NCI-H1417 treated with DMSO at 0.1 percent for 48 hours (cell line): ENCODE measurements around the gene IFFO2.
A peak's percentile ranks its signal among the peaks of the same experiment; 100 is the strongest.

Source experiments
- DNase-seq: peaks from one replicate; lab custom pipeline; 2025; lab: John Stamatoyannopoulos, UW

The IFFO2 gene

DNA sequence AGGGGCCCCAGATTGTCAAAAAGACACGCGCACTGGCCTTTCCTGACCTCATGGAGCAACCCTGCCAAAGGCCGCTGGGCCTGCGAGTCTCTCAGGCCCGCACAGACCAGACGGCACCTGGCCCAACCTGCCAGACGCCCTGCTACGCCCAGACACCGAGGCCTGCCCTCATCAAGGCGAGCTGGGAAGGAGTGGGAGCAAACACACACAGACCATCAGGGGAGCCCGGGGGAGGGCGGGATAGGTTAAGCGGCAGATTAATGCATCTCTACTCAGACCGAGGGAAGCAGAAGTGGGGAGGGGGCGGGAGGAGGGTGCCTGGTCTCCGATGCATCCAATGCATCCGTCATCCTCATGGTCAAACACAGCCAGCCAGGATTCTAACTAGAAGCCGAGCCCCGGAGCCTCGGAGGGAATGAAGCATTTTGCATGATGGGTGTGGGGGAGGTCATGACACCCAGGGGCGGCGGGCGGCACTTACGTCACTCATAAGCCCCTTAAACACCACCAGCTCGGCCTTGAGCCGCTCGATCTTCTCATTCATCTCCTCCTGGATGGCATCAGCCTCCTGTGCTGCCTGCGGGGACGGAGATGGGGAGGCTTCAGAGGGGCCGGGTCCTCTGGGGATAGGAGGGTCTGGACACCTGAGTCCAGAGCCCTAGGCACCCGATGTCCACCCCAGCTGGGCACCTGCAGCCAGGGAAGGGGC, 37.1 kb downstream of the IFFO2 start:
- no peak for DNase-seq

DNA sequence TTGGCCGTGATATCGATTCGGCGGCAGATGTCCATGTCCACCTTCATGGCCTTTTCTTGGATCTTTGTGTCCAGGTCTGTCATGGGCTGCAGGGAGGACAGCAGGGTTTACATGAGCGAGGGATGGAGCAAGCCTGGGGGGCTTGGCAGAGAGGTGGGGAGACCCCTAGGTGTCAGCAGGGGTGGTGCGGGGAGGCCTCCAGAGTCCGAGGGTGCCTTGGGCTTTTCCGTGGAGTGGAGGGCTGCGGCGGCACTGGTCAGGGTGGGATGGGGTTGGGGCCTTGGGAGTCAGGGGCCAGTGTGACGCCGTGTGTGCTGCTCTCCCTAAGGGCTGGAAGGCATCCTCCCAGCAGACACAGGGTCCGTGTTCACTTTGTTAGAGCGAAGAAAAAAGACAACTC, 38.1 kb downstream of the IFFO2 start:
- DNase-seq, result no peak

DNA sequence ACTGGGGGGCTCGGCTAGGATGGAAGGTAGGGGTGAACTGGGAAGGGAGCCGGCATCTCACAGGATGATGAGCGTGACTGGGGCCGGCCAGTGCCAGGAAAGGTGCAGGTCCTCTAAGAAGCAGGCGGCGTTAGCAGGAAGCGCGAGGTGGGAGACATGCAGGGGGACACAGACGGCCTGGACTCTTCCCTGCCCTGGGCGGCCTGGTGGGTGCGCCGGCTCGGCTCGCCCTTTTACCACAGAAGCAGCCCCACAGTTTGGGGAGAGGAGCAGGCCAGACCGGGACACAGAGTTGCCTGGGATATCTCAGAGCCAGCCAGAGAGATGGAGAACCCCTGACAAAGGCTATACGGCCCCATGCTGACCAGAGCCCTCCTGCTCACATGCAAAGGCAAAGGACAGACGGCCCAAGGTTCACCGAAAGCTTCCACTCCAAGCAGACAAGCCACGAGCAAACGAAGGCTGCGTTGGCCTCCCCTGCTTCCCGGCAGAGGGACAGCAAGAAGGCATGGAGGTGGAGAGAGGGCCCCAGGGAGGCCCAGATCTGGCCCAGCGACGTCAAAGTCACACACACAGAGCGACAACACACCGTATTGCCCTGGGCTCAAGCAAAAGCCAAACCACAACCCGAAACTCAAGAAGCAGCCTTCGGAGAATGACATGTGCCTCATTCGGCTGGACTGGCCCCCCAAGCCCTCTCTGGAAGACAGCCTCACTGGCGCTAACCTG, 39.2 kb downstream of the IFFO2 start:
- DNase-seq, result no peak

DNA sequence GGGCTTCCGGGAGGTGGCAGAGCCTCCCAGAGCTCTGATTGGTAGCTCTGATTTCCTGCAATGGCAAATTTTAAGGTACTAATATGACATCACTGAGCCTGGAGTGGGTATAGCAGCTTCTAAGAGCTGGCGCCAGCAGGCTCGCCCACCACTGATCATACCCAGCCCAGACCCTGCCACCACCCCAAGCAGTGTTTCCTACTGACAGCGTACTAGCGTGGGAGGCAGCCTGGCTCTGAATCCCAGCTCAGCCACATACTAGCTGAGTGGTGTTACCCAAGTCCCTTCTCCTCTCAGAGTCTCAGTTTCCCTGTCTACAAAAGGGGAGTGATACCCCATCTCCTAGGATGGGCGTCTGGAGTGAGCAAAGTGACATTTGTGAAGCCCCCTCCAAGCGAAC, 41.1 kb downstream of the IFFO2 start:
- DNase-seq, result no peak

DNA sequence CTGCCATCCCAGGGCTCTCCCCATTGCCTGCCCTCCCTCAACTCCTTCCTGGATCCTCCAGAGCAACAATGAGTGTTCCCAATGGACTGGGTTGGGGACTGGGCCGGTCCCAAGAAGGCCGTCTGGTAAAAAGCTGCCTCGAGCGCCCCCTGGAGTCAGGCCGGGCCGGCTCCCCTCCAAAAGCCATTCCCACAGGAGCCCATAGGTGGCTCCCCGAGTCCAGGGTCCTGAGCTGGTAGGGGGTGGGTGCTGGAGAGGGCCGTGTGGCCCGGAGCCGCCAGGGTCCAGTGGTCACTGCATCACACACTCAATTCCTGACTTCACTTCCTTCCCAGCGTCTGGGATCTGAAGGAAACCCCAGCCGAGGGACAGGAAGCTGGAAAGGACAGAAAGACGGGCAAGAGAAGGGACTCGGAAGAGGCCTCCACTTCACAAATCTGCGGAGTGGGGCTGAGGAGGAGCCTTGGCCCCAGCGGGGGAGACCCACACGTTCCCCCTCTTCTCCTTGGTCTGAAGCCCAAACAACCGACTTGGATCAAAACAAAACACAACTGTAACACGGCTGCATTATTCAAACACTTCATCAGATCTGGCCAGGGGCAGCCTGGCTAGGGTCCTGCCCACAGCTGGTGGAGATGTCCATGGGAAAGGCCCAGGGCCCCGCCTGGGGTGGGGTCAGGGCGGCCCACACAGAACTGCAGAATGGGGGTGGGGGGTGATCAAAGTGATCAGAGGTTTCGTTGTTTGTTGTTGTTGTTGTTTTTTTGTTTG, 43.2 kb downstream of the IFFO2 start:
- no peak for DNase-seq

DNA sequence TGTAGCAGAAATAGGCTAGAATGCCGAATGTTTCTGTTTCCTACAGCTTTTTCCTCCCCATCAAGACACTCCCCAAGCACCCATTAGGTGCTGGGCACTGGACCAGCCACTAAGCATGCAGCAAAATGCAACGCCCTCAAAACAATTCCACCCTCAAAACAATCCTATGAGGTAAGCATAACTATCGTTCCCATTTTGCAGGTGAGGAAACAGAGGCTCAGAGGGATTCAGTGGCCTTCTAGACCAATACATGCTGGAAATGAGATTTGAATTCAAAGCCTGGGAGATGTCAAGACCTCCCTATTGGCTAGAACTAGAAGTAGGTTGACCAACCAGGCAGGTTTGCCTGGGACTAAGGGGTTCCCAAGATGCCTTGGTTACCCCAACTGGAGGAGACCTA, 43.9 kb downstream of the IFFO2 start:
- DNase-seq, result no peak

DNA sequence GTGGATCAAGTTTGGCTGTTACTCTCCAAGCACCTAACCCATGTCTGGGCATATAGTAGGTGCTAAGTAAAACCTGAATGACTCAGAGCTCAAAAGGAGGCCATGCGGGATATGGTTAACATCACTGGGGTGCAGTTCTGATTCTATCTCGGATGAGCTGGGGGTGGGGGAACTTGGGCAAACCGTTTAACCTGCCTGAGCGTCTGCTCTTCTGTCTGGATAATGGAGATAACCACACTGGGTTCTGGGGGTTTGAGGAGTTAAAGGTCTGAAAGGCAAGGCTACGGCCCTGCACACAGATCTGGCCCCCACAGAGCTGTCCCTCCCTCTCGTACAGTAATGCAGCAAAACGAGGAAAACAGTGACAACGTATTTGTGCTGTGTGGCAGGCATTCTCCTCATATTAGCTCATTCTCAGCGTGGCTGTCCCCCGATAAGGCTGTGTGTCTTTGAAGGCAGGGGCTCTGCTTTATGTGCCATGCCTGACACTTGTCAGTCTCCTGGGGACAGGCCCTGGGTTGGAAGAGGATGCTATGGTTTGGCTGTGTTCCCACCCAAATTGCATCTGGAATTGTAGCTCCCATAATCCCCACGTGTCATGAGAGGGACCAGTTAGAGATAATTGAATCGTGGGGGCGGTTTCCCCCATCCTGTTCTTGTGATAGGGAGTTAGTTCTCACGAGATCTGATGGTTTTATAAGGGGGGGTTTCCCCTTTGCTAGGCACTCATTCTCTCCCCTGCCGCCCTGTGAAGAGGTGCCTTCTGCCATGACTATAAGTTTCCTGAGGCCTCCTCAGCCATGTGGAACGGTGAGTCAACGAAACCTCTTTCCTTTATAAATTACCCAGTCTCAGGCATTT, 47.3 kb downstream of the IFFO2 start:
- no peak for DNase-seq

DNA sequence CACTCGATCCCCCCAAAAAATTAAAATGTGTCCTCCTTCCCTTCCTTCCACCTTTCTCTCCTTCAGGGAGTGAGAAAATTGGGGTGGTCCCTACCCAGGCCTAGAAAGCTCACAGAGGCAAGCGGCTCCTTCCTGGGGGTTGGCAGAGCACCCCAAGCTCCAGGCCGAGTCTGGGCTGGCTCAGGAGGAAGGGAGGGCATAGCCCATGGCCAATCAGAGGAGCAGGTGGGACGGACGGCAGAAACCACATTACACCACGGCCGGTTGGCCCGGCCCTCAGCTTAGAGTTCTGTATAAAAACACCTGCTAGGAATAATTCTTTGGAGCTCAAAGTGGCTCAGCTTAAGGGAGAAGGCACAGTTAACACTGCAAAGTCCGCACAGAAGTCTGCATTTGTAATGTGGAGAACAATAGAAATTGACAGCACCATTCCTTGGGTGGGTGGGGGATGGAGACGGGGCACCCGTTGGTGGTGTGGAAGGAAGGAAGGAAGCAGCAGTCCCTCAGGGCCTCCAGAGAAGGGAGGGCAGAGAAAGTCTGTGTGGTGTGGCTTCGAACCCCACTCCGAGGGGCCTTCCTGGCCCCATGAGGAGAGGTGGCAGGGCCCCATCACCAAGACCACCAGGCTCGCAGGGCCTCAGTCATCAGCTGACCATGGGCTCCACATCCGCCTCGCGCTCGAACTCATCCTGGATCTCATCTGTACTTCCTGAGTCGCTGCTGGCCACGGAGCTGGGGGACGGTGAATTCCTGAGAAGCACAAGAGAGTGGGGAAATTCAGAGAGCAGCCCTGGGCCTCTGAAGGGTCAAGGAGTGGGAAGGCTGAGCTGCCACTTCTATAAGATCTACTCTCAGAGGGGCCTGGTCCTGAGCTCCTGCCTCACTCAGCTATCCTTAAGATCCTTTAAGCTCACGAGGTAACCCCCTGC, 48.3 kb downstream of the IFFO2 start:
- no peak for DNase-seq

DNA sequence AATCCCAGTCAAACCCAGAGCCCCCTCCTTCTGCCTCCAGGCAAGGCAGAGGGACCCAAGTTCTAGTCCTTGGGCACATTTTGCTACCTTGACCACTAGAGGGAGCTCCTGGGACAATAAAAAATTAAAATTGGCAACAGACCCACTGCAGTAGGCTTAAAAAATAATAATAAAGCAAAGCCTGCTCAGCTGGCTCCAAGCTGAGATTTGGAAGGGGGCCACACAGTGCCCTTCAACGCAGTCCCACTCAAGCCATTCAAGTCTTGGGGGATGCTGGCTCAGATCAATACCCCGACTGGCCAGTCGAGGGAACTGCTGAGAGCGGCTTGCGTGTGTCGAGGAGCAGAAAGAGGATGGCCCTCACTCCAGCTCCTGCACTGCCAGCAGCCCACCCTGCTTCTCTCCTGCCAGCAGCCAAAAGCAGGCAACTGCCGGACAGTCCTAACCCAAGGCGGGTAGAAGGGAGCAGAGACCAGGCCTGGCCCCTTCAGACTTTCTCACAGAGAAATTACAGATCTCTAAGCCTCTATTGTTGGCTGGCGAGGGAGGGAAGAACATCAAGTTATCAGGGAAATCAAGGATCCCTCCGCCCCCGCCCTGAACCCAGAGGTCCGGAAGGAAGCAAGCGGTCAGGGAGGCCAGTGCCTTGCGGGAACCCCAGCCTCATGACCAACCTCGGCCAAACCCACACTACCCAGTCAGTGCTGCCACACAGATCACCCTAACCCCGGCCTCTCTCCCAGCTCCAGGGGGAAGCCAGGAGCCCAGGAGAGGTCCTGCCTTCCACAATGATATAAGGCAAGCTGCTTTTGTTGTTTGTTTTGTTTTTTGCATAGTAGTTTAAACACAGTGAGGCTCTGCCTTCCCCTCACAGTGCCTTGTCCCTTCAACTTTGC, 49.2 kb downstream of the IFFO2 start:
- no peak for DNase-seq

DNA sequence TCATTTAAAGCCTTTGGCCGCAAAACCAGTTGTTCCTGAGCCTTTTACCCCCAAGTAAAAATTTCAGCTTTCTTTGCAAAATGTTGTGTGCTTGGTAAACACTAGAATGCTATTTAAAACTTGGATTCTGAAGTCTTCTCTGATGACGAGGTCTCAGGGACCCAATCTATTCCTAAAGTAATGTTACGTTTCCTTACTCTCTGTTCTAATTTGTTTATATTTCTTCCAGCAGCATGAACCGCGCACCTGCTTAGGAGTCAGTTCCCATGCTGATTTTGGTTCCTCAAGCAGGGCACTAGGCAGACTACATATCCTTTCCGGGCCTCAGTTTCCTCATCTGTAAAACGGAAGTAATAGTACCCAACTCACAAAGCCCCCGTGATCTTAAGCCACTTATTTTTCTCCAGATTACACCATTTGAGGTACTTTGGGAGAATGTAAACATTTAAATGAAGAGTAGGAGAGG, 53.2 kb downstream of the IFFO2 start:
- no peak for DNase-seq

DNA sequence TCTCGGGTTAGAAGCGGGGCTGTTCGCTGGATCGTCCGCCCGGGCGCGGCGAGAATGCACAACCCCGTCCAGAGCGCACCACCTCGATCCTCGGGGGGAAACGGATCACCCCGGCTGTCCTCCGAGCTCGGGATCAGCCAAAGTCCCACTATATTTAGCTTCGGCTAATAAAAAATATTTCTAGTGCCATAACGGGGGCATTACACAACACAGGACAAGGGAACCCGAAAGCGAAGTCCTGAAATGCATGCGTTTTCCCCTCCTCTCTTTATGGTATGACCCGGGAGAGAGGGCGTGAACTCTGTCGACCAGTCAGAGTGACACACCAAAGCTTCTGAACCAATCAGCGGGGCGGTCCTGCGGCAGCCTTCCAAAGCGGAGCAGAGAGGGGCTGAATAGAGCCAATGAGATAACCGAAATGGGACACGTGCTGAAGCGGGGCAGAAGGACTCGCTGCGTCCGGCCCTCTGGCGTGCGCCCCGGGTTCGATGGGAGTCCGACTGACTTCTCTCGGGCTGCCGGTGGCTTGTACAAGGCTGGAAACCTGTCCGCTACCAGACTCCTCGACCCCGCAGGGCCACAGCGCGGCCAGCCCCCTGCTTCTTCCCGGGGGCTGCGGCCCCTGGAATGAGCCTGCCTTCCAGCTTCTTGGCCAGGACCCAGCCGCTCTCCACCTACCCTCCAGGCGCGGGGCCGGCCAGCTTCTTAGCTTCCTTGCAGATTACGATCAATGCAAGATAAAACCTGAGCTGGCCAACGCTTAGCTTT, 53.8 kb downstream of the IFFO2 start, which contains the start of gene ALDH4A1:
Gene ALDH4A1, minus strand, starts transcription at position 33 of the 768 bp plus-strand sequence. Its CDS starts 32 bp downstream, at position 1.
- DNase-seq, result peak; percentile 67

DNA sequence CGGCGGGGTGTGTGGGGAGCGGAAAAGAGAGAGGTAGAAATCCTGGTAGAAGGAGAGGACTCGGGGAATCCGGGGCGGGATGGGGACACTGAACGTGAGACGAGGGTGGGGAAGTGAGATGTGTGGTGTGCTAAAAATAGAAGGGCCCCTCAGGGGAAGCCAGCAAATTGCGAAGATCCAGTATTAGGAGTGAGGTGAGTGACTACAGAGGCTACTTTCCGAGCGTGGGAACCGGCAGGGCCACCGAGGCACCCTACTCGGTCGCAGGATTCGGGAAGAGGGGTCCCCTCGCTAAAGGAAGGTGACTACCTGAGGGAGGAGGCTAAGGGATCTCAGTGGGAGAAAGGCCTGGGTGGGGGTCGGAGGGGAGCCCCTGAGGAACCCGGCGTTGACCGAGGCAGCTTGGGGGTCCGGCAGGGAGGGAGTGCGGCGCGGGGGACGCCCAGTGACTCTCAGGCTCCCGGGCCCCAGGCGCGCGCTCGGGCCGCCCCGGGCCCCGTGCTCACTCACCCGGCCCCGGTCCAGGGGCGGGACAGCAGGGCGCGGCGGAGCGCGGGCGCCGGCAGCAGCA, 54.4 kb downstream of the IFFO2 start:
- DNase-seq, result no peak

DNA sequence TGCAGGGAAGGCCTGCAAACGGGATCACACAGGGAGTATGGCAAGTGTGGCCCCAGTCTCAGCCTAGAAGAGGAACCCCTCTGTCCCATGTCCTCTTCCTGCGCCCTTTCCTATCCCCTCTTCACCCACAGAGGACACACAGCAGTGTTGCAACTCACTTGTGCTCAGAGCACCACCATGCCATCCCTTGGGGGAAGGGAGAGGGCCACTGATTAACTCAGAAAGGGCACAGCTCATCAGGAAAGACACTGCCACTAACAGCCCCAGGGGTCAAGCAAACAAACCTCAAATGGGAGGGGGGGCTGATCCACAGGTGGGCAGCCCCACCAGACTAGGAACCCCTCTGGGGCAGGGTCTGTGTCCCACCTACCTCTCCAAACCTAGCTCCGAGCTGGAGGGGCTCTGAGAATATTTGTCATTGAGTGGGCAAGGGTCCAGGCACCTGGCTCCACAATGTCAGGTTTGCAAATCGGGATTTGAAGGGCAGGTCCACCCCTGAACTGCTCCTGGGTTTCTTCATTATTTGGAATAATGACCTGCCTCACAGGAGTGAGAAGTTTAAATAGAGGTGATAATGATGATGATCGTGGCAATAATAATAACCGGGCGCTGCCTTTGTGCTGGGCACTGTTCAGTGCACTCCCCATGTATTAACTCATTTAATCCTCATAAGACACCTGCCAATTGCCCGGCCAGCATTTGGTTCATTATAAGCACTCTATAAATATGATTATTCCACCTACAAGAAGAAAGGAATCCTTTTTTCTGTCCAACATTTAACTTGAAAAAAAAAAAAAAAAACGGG, 55.1 kb downstream of the IFFO2 start:
- DNase-seq, result no peak

DNA sequence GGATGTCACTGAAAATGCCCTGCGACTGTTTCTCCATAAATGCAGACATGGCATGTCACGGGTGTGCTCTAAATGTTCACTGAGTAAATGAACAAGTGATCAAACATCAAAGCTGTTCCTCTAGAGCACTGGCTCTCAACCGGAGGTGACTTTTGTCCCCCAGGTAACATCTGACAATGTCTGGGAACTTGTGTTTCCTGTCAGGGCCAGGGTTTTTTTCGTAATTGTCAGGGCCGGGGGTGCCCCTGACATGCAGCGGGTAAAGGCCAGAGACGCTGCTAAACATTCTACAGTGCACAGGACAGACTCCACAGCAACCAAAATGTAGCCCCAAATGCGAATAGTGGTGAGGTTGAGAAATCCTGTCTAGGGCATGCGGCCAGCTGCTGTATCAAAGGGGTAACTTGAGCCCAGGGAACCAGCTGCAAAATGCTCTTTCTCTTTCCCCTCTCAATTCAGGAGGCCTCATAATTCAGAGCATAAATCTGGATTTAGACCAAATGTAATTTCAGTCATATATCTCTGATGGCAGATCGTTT, 56.1 kb downstream of the IFFO2 start:
- DNase-seq, result no peak

DNA sequence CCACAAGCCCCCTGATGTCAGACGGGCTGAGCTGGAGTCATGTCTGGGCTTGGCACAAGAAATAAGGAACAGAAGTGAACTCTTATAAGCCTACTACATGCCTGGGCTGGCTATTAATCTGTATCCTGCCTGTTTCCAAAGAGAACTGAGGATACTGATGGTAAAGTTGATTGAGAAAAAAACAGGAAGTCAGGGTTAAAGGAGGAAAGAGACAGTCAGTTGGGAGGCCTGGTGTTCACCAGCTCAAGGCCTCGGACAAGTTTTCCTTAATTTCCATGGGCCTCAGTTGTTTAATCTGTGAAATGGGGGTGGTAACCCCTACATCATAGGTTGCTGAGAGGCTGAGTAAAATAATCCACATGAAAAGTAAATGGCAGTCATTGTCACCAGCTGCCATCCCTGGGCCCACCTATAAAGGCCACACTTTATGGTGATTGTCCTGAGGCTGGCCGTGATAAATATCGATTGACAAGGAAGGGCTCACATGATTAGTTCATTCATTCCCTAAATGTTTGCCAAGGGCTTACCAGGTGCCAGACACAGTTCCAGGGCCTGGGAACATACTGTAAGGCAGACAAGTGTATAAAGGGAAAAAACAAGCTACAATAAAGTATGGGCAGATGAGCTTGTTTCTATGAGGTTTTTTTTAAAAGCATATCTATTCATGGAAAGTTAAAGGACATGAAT, 57.0 kb downstream of the IFFO2 start:
- DNase-seq, result no peak

DNA sequence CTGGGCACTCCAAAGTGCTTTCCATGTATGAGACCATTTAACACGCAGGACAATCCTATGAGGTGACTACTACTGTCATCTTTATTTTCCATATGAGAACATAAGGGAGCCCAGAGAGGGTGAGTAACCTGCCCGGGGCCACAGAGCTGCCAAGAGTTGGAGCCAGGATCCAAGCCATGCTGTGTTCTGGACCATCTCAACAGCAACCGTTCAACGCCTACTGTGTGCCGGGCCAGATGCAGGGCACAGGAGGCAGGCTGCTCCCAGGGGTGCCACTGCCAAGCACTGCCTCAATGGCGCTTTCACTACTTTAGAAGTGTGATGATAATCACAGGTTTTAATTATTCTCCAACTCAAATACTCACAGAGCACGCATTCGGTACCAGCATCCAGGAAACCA, 57.9 kb downstream of the IFFO2 start:
- DNase-seq, result no peak

DNA sequence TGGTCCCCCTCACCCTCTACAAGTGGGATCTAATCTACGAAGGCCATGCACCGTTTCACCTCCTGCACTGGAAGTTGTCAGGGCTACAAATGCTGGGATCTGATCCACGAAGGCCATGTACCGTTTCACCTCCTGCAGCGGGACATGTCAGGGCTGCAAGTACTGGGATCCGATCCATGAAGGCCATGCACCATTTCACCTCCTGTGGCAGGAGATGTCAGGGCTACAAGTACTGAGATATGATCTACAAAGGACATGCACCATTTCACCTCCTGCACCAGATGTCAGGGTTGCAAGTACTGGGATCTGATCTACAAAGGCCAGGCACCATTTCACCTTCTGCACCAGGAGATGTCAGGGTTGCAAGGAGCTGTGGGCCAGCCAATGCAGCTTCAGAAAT, 61.2 kb downstream of the IFFO2 start:
- no peak for DNase-seq
